SK-N-SH (cell line): ENCODE results near the gene ARHGDIB. TPM values are rescaled to one million over a fixed set of nuclear protein-coding genes. Genes with fewer than 3 reads are reported as not detected.
A peak's percentile ranks its signal among the peaks of the same experiment; 100 is the strongest.

ENCODE experiments used
- CTCF ChIA-PET: fragments of 300-600, 350-600 bp; formaldehyde crosslinking; extraction: SDS; loops from one replicate; lab custom pipeline; 2021; lab: Yijun Ruan, JAX
- POLR2A ChIA-PET: fragments of 350-600 bp; sonication (Branson Sonifier 250); formaldehyde crosslinking; extraction: SDS; loops from one replicate; lab custom pipeline; 2020; ENCODE audit warnings: antibody characterized with exemption, inconsistent platforms; lab: Yijun Ruan, JAX
- DNase-seq: peaks from one replicate; pipeline ENCODE4 v3.0.0; 2012
- H2AFZ ChIP-seq: fragments of 200-600 bp; sonication (generic); 2 replicates; pipeline ENCODE4 v1.8.1; 2016; ENCODE audit warnings: antibody characterized with exemption, mild to moderate bottlenecking, low read depth
- H3F3A ChIP-seq: fragments of 200-600 bp; sonication (generic); replicated peaks from 2 replicates; pipeline ENCODE3; 2016; ENCODE audit warnings: antibody characterized with exemption, mild to moderate bottlenecking; ENCODE audit not compliant: insufficient read depth
- H3K27ac ChIP-seq, 2 experiments: fragments of 200-500 bp in 1 of 2; fragments of 200-600 bp in 1 of 2; sonication (Bioruptor generic) in 1 of 2; sonication (generic), shearing (Covaris generic) in 1 of 2; 2 replicates each; pipeline versions ENCODE4 v1.5.1 to v1.6.1; 2014 to 2016; ENCODE audit warnings: low read depth in 2 of 2, inconsistent platforms in 1 of 2, low read length in 1 of 2, mild to moderate bottlenecking in 1 of 2, mixed read lengths in 1 of 2
- H3K27me3 ChIP-seq: fragments of 200-600 bp; sonication (generic), shearing (Covaris generic); 2 replicates; pipeline ENCODE4 v1.6.1; 2016; ENCODE audit warnings: mixed run types; ENCODE audit not compliant: insufficient read depth
- H3K36me3 ChIP-seq, 2 experiments: fragments of 200-500 bp in 1 of 2; fragments of 200-600 bp in 1 of 2; sonication (Bioruptor generic) in 1 of 2; sonication (generic) in 1 of 2; replicated peaks in 1 of 2; 2 replicates each; pipeline versions ENCODE3 to v1.5.1; 2014 to 2016; ENCODE audit warnings: low read length in 1 of 2, mild to moderate bottlenecking in 1 of 2; ENCODE audit not compliant: insufficient read depth in 2 of 2, control insufficient read depth in 1 of 2
- H3K4me1 ChIP-seq, 2 experiments: fragments of 200-500 bp in 1 of 2; fragments of 200-600 bp in 1 of 2; sonication (Bioruptor generic) in 1 of 2; sonication (generic), shearing (Covaris generic) in 1 of 2; 2 replicates each; pipeline versions ENCODE4 v1.5.1 to v1.6.1; 2014 to 2016; ENCODE audit warnings: low read depth in 1 of 2, low read length in 1 of 2, mixed run types in 1 of 2; ENCODE audit not compliant: insufficient read depth in 2 of 2, control insufficient read depth in 1 of 2
- H3K4me2 ChIP-seq: fragments of 200-600 bp; sonication (generic), shearing (Covaris generic); 2 replicates; pipeline ENCODE4 v1.6.1; 2017; ENCODE audit warnings: mixed run types
- H3K4me3 ChIP-seq, 2 experiments: fragments of 200-500 bp in 1 of 2; fragments of 200-600 bp in 1 of 2; sonication (Bioruptor generic) in 1 of 2; sonication (generic), shearing (Covaris generic) in 1 of 2; 2 replicates each; pipeline versions ENCODE4 v1.5.1 to v1.8.1; 2014 to 2016; ENCODE audit warnings: low read depth in 2 of 2, inconsistent platforms in 1 of 2, low read length in 1 of 2, mild to moderate bottlenecking in 1 of 2, mixed read lengths in 1 of 2, moderate library complexity in 1 of 2
- H3K79me2 ChIP-seq: fragments of 200-600 bp; sonication (generic); 2 replicates; pipeline ENCODE4 v1.8.1; 2017; ENCODE audit warnings: mild to moderate bottlenecking; ENCODE audit not compliant: insufficient read depth
- H3K9ac ChIP-seq: fragments of 200-600 bp; sonication (generic); 2 replicates; pipeline ENCODE4 v1.6.1; 2017; ENCODE audit warnings: mixed run types
- H3K9me2 ChIP-seq: fragments of 200-600 bp; sonication (generic); 2 replicates; pipeline ENCODE4 v1.6.1; 2017; ENCODE audit warnings: mixed run types
- H3K9me3 ChIP-seq: fragments of 200-600 bp; sonication (generic); 2 replicates; pipeline ENCODE4 v1.6.1; 2017; ENCODE audit warnings: mixed run types, mild to moderate bottlenecking, moderate library complexity
- H4K20me1 ChIP-seq: fragments of 200-600 bp; sonication (generic); 2 replicates; pipeline ENCODE4 v1.6.1; 2017; ENCODE audit warnings: mild to moderate bottlenecking, mixed run types; ENCODE audit not compliant: insufficient read depth
- ELF1 ChIP-seq: IDR thresholded peaks from 2 replicates; pipeline ENCODE4 v1.4.0; 2012
- EP300 ChIP-seq, 2 experiments: IDR thresholded peaks; 2 replicates each; pipeline versions ENCODE4 v1.4.0 to v1.6.1; 2012; ENCODE audit warnings: borderline replicate concordance in 1 of 2, low read depth in 1 of 2, low read length in 1 of 2
- FOSL2 ChIP-seq: IDR thresholded peaks from 2 replicates; pipeline ENCODE4 v1.4.0; 2012; ENCODE audit warnings: low read depth, mild to moderate bottlenecking, moderate library complexity, borderline replicate concordance
- FOXM1 ChIP-seq: IDR thresholded peaks from 2 replicates; pipeline ENCODE4 v1.4.0; 2012; ENCODE audit warnings: low read depth, mild to moderate bottlenecking
- GABPA ChIP-seq: IDR thresholded peaks from 2 replicates; pipeline ENCODE4 v1.4.0; 2012; ENCODE audit warnings: low read depth, mild to moderate bottlenecking
- IRF3 ChIP-seq: fragments of 150-350 bp; IDR thresholded peaks from 2 replicates; pipeline ENCODE4 v1.6.1; 2016; ENCODE audit warnings: mild to moderate bottlenecking, low read depth, low read length
- JUND ChIP-seq: IDR thresholded peaks from 2 replicates; pipeline ENCODE4 v1.4.0; 2012
- MAX ChIP-seq: IDR thresholded peaks from 2 replicates; pipeline ENCODE4 v1.4.0; 2012; ENCODE audit warnings: low read depth
- MEF2A ChIP-seq: IDR thresholded peaks from 2 replicates; pipeline ENCODE4 v1.4.0; 2012; ENCODE audit warnings: low read depth, borderline replicate concordance
- PBX3 ChIP-seq: IDR thresholded peaks from 2 replicates; pipeline ENCODE4; 2012
- RAD21 ChIP-seq: IDR thresholded peaks from 2 replicates; pipeline ENCODE4 v1.6.1; 2012; ENCODE audit warnings: mild to moderate bottlenecking, low read length
- REST ChIP-seq: IDR thresholded peaks from 2 replicates; pipeline ENCODE4 v1.6.1; 2012; ENCODE audit warnings: mild to moderate bottlenecking, low read depth, low read length, moderate library complexity
- SIN3A ChIP-seq: IDR thresholded peaks from 2 replicates; pipeline ENCODE4 v1.6.1; 2012; ENCODE audit warnings: low read depth, mild to moderate bottlenecking, low read length, moderate library complexity, borderline replicate concordance
- SMC3 ChIP-seq: IDR thresholded peaks from 2 replicates; pipeline ENCODE4 v1.6.1; 2012; ENCODE audit warnings: low read depth, low read length, improper control_type of control experiment
- TCF12 ChIP-seq: IDR thresholded peaks from 2 replicates; pipeline ENCODE4 v1.4.0; 2012
- USF1 ChIP-seq: IDR thresholded peaks from 2 replicates; pipeline ENCODE4 v1.4.0; 2012; ENCODE audit warnings: low read depth, borderline replicate concordance
- USF2 ChIP-seq: fragments of 150-350 bp; IDR thresholded peaks from 2 replicates; pipeline ENCODE4 v1.6.1; 2017; ENCODE audit warnings: antibody characterized with exemption, low read length, low read depth, borderline replicate concordance
- WGBS: methylation state at CpG from one replicate; pipeline ENCODE4 v1.1.6; 2017; ENCODE audit warnings: low lambda C conversion rate; 5-methylcytosine and 5-hydroxymethylcytosine counted together
- polyA plus RNA-seq, 3 experiments: library from polyadenylated mRNA; depleted of rRNA; stranded (reverse); fragments of >200 nt; gene quantifications; 2 replicates each; pipeline ENCODE4 v1.2.3, GENCODE V29; 2012

The ARHGDIB gene
- polyA plus RNA-seq, 1 of the 3 experiments (the other 2 are of a cell fraction), result 362 TPM

GRCh38 chr12:14953752-14954151 lies 7.6 kb downstream of the ARHGDIB start:
- Histone ChIP-seq H3K4me2 (0 out of 2 replicates have a peak overlapping the region, but pooled peaks have one; percentile 59), H3K27ac (peak overlapping the region in 1 of 2 experiments; percentile 99; a peak in 2 of 4 replicates), H3K4me3 (no peak overlapping the region), H3K9me2 (no peaks in the 10 kb centered on the region), H3K27me3 (no peaks in the 10 kb centered on the region), H3K79me2 (peaks cover 89% of the 10 kb centered on the region), H3K9ac (peak overlapping the region; percentile 64; the same call in 1 of the 2 replicates), H3K4me1 (peaks cover 7 to 67% of the 10 kb centered on the region in 2 experiments), H3K36me3 (peaks cover 3 to 16% of the 10 kb centered on the region in 2 experiments)
- WGBS, result 41% methylated on average over 1 of the region's 1 CpG
- DNase-seq, result no peak
- ChIA-PET POLR2A (no interaction called here), CTCF (interaction anchor here (0.6 to 1.0 kb wide), 2 partner anchors 51 to 1740 kb away, joined by 3 read pairs; no protein-coding TSS in a partner anchor)
- TF ChIP-seq SIN3A, result no peak
- TF ChIP-seq MEF2A, result no peak
- no peak for TF ChIP-seq USF2
- TF ChIP-seq, all 33 proteins: peak for 0
- H4K20me1 ChIP-seq, result no peaks in the 10 kb centered on the region
- H3K9me3 ChIP-seq, result no peaks in the 10 kb centered on the region
- no peak overlapping the region for H2AFZ ChIP-seq
- peaks cover 33% of the 10 kb centered on the region for H3F3A ChIP-seq

GRCh38 chr12:14952299-14952921 lies 9.0 kb downstream of the ARHGDIB start:
- Histone ChIP-seq H3K9ac (peak overlapping the region; percentile 64), H3K4me3 (peak overlapping the region in 1 of 2 experiments; percentile 17; a peak in 1 of 4 replicates), H3K79me2 (peaks cover 86% of the 10 kb centered on the region), H3K36me3 (peaks cover 4 to 28% of the 10 kb centered on the region in 2 experiments), H3K4me2 (peak overlapping the region; percentile 59), H3K27ac (peak overlapping the region; percentile 68 to 99), H2AFZ (no peak overlapping the region), H3F3A (peaks cover 33% of the 10 kb centered on the region), H3K27me3 (no peaks in the 10 kb centered on the region), H3K9me2 (no peaks in the 10 kb centered on the region), H3K4me1 (peaks cover 7 to 69% of the 10 kb centered on the region in 2 experiments), H4K20me1 (no peaks in the 10 kb centered on the region), H3K9me3 (no peaks in the 10 kb centered on the region)
- DNase-seq, result no peak
- ChIA-PET POLR2A (no interaction called here), CTCF (interaction anchor here (1.0 kb wide), 1 partner anchor 50 kb away, joined by 3 read pairs; no protein-coding TSS in a partner anchor)
- WGBS, result 21% methylated on average over 7 of the region's 7 CpGs
- TF ChIP-seq JUND (peak; percentile 54), USF2 (no peak), FOSL2 (peak; percentile 61; the same call in 1 of the 2 replicates), REST (no peak), SMC3 (no peak), USF1 (no peak), EP300 (IDR thresholded peaks at IDR 0.05; ENCODE audit: borderline replicate concordance in 1 of 2, low read depth in 1 of 2, low read length in 1 of 2) (peak in 1 of 2 experiments; percentile 14; a peak in 1 of 4 replicates), TCF12 (peak; percentile 28; the same call in 1 of the 2 replicates), FOXM1 (no peak), MAX (0 out of 2 replicates have a peak, but pooled peaks have one; percentile 30), GABPA (peak; percentile 46; the same call in 1 of the 2 replicates), IRF3 (no peak), PBX3 (peak; percentile 7; the same call in 1 of the 2 replicates), RAD21 (no peak), ELF1 (peak; percentile 50; the same call in 1 of the 2 replicates)
